NOMO-1 (cell line): Measurements from ENCODE around the gene GLB1L2.

Experiments
- DNase-seq, 2 experiments: peaks; one replicate each; lab custom pipeline; 2025; ENCODE audit not compliant: unreplicated experiment in 2 of 2; lab: John Stamatoyannopoulos, UW

Gene GLB1L2

DNA sequence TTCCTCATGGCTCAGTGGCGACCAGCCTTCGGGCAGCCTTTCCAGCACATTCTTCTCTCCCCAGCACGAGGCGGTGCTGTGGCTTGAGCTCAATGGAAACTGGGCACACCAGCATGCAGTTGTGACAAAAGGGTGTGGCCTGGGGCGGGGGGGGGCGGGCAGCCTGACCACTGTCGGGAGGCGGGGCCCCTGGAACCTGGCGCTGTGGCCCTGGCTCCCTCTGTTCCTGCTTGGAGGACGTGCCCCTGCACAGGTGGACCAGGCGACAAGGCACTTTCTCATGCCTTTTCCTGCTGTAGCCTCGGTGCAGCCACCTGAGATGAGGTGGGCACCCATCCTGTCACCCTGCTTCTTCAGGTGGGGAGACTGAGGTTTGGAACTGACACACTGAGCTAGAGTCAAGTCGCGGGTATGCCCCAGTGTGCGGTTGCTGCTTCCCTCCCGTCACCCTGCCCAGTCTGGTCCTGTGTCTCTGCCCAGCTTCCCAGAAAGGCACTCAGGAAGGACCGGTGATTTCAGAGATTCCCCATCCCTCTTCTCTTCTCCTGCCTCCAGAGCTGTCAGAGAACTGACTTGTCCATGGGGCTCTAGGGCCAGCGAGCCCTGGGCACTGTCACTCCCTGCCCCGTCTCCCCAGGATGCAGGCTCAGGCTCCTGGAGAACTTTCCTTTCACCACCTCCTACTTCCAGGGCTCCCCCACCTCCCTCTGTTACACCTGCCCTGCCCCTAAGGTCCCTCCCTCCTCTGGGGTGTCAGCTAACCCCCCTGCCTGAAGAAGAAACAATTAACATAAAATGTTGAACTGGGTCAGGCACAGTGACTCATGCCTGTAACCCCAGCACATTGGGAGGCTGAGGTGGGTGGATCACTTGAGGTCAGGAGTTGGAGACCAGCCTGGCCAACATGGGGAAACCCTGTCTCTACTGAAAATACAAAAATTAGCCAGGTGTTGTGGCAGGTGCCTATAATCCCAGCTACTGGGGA is 70.3 kb downstream of the GLB1L2 start:
- no peak for DNase-seq

DNA sequence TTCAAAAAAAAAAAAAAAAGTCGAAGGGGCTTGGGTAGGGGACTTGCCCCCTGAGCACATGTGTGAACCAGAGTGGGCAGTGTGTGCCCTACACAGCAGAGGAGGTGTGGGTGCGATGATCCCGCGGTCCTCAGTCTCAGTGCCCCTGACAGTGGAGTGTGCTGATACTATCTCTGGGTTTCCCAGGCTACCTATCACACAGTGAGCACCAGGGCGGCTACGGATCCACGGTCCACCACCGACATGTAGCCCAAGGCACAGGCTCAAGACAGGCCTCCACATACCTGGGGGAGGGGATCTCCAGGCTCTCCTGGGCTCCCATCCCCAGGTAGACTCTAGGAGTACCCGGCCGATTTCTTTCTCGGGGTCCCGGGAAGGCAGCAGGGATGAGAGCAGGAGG is 71.1 kb downstream of the GLB1L2 start:
- DNase-seq = no peak

- no peak for DNase-seq
Measured at GRCh38 chr11:134404575-134405341, 73.0 kb downstream of the GLB1L2 start.

DNA sequence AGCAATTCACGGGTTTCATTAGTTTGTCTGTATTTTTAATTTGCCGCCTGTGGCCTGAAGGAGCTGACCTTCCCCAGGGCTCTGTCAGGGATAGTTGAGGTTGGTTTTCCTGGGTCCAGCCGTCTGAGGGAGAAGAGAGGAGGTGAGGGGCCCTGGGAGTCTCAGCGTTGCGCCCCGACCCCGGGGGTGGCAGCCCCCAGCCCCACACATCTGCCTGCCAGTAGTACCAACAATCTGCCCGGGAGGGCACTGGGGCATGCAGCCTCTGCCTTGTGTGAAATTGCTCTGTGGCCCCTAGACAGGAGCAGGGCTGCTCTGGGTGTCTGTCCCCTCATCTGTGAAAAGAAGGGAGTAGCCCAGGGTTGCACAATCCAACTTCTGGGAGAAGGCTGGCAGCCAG is 73.6 kb downstream of the GLB1L2 start:
- DNase-seq = no peak

GRCh38 chr11:134405841-134406240 is 74.1 kb downstream of the GLB1L2 start:
- no peak for DNase-seq

- peak in 1 of 2 experiments; percentile 24 for DNase-seq
Measured at GRCh38 chr11:134406264-134407185, 74.7 kb downstream of the GLB1L2 start.

DNA sequence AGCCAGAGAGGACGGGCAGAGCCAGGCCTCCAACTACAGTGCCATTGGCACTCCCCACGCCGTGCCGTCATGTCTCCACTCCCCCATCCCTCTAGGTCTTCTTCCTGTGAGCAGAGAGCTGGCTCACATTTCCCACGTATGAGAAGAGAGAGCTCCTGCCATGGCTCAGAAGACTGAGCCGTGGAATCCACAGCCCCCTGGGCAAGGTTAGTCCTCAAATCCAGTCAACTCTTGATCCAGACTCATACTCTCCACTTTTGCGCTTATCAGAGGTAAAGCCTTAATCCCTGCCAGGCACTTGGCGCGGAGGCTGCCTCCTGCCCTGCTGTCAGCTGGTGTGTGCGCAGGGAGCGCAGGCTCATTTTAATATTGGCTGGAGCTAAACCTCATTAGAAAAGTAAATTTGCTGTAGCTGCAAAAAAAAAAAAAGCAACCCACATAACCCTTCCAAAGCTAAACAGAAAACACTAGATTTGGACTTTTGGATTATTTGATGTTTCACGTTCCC is 75.6 kb downstream of the GLB1L2 start:
- DNase-seq = no peak

GRCh38 chr11:134407923-134408322 is 76.1 kb downstream of the GLB1L2 start:
- DNase-seq = no peak

GRCh38 chr11:134409552-134410429 is 78.0 kb downstream of the GLB1L2 start:
- DNase-seq = no peak

- DNase-seq = no peak
Measured at GRCh38 chr11:134410766-134411165, 79.0 kb downstream of the GLB1L2 start.

DNA sequence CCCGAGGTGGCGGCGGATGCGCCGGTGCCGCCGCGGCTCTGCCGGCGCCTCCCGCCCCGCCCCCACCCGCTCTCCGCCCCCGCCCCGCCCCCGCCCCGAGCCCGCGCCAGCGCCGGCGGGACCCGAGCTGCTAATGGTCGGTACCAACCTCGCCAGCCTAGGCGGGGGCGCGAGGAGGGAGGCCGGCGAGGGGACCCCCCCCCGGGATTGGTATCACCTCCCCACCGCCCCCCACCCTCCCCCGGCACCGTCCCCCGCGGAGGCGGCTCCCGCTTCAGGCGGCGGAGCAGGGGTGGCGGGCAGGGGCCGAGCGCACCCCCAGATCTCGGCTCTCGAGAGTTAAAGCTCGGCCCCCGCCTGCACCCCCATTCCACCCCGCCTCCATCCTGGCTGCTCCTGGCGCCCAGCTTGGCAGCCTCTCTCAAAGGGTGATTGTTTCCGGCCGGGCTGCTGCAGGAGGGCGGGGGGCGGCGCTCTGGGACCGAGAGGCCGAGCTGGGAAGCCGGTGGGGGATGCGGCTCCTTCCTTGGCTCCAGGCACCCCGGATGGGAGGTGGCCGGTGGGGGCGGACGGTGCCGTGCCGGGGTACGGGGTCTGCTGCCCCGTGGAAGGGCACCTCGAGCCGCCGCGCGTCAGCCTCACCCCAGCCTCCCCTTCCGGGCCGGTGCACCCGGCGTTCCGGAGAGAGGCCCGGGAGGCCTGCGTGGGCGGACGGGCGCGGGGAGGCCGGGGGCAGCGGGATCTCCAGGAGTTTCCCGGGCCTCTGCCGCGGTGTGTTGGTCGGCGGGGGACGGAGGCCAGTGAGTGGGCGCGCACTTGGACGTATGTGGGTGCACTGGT is 80.6 kb downstream of the GLB1L2 start, which contains the start of gene B3GAT1:
Gene B3GAT1 (minus strand): TSS at position 40 of the 840 bp plus-strand sequence. CDS start 24,583 bp downstream, outside the sequence.
- no peak for DNase-seq

DNA sequence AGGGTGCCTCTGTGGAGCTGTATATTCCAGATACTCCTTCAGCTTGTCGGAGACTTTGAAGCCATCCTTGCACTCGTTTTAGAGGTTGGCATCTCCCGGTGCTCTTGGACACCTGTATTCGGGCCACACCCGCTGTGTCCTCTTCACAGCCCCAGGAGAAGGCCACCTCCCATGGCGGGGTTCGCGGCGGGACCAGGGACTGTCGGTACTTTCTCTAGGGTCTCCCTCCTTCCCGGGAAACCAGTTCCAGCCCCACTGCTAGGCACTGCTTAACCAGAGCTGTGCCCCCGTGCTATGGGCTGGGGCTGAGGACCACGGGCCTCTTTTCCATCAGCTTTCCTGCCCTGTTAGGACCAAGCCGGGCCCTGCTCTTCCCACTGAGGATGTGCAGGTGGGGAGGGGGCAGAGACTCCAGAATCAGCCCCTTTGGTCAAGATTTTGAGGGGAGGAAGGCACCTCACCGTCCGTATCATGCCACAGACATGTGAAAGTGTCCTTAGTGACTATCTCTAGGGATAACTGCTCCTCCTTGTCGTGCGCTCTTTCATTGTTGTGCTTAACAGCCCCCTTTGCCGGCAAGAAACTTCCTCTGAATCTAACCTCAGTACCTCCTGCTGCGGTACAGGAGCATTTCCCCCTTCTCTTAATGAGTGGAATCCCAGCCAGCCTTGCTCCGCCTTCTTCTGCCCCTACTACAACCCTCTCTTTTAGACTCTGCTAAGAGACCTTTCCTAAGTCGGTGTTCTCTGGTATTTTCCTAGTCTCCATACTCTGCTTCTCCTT is 81.4 kb downstream of the GLB1L2 start:
- DNase-seq = no peak

GRCh38 chr11:134413826-134414731 is 82.3 kb downstream of the GLB1L2 start:
- DNase-seq = no peak

DNA sequence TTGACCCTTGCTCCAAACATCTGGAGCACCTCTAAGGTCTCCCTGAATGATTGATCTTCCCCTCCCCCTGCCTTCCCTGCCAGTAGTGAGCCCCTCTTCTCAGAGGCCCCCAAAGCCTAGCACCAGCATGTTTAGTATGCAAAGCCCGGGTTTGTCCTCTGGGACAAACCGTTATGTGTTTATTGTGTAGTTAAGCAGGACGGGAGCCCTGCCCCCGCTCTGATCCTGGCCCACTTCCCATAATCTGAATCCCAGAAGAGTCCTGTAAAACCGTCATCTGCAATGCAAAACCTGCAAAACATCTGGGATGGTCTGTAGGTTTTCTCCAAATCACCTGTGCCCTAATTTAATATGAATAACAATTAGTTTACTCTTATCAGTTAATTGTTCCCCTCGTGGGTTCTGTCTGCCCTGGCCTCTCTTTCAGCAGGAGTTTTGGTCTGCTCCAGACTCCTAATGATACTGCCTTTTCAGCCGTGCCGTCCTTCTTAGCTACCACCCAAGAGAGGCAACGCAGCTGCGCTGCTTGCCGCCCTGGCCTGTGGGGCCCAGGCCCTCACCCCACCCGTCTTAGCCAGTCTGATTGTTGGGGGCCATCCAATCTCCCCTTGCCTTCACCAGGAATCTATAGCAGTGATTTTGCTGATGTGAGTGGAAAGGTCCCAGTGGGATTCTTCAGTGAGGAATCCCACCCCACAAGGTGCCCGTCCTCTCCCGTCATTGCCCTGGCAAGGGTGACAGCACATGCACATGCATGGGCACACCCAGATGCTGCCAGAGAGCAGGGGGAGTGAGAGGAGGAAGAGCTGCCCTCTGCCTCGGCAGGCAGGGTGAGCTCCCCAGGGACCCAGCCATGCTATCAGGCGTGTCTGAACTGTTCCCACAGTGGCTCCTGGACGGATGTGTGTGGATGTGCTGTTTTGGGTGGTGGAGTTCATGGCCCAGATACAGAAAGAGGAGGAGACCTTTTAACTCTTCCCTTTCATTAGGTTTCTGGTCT is 83.3 kb downstream of the GLB1L2 start:
- DNase-seq = no peak

GRCh38 chr11:134416726-134417125 is 84.9 kb downstream of the GLB1L2 start:
- no peak for DNase-seq
